ENCODE results near the gene MROH8. TPM values are rescaled to one million over a fixed set of nuclear protein-coding genes. Genes with fewer than 3 reads are reported as not detected.

The MROH8 gene
- total RNA-seq, 4 donors from 2014 or later, result 0.59 to 6.8 (median 2.3) TPM

DNA sequence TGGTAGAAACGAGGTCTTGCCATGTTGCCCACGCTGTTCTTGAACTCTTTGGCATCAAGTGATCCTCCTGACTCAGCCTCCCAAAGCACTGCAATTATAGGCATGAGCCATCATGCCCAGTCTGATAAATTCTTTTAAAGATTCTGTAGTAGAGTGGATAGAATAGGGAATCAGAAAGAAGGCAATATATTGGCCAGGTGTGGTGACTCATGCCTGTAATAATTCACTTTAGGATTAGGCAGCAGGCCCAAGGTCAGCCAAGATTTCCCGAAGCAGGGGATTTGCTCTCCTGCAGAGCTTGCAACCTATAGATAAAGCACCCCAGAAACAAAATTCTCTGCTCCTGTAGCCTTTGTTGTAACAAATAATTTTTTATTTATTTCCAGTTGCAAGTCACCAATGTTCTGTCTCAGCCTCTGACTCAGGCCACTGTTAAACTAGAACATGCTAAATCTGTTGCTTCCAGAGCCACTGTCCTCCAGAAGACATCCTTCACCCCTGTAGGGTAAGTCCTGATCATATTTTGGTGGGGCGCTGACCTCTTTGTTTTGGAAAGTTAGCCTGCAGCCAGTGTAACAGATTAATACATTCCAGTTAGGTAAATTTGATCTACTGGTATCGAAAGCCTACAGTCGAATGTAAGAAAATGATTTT is 30.4 kb upstream of the MROH8 start:
- no peak overlapping the region for H3K4me3 ChIP-seq (ENCODE audit: low read depth, poor library complexity, severe bottlenecking)
- no peak for TF ChIP-seq POLR2A (IDR thresholded peaks at IDR 0.05)
- TF ChIP-seq CTCF (IDR thresholded peaks at IDR 0.05), result no peak
- intact Hi-C loops (cut with DNase I; ENCODE audit: low total_unique reads), result no loop called here
- DNase-seq (ENCODE audit: low spot score in 2 of 2), result peak in 1 of 2 donors; percentile 13
- 67 to 73% methylated on average over 6 of the region's 6 CpGs for WGBS, 2 donors

DNA sequence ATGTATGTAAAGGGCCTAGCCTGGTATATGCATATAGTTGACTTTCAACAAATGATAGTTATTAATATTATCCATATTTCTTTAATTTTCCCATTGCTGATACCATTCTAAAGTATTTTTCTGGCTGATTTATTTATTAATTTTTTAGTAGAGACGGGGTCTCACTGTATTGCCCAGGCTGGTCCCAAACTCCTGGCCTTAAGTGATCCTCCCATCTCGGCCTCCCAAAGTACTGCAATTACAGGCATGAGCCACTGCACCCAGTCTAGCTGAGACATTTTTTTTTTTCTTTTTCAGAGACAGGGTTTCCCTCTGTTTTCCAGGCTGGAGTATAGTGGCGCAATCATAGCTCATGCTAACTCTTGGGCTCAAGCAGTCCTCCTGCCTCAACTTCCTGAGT is 29.8 kb upstream of the MROH8 start:
- 98 to 99% methylated on average over 3 of the region's 3 CpGs for WGBS, 2 donors
- DNase-seq (ENCODE audit: low spot score in 2 of 2), result peak in 1 of 2 donors; percentile 8
- TF ChIP-seq POLR2A (IDR thresholded peaks at IDR 0.05) (no peak), CTCF (IDR thresholded peaks at IDR 0.05) (no peak)
- no peak overlapping the region for H3K4me3 ChIP-seq (ENCODE audit: low read depth, poor library complexity, severe bottlenecking)
- intact Hi-C loops (cut with DNase I; ENCODE audit: low total_unique reads), result no loop called here

DNA sequence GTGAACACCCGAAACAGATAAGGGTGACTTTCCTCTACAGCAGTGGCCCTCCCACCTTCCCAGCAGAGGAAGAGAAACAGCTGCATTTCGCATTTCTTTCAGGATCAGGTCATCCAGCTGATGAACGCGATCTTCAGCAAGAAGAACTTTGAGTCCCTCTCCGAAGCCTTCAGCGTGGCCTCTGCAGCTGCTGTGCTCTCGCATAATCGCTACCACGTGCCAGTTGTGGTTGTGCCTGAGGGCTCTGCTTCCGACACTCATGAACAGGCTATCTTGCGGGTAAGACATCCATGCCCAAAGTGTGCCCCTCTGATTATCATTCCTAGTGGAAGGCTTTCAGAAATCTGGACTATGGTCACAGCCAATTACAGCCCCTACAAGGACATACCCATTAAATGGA is 27.8 kb upstream of the MROH8 start:
- 89 to 90% methylated on average over 11 of the region's 11 CpGs for WGBS, 2 donors
- peak in 1 of 2 donors; percentile 34 for DNase-seq (ENCODE audit: low spot score in 2 of 2)
- intact Hi-C loops (cut with DNase I; ENCODE audit: low total_unique reads), result no loop called here
- TF ChIP-seq POLR2A (IDR thresholded peaks at IDR 0.05) (no peak), CTCF (IDR thresholded peaks at IDR 0.05) (no peak)
- H3K4me3 ChIP-seq (ENCODE audit: low read depth, poor library complexity, severe bottlenecking), result no peak overlapping the region

DNA sequence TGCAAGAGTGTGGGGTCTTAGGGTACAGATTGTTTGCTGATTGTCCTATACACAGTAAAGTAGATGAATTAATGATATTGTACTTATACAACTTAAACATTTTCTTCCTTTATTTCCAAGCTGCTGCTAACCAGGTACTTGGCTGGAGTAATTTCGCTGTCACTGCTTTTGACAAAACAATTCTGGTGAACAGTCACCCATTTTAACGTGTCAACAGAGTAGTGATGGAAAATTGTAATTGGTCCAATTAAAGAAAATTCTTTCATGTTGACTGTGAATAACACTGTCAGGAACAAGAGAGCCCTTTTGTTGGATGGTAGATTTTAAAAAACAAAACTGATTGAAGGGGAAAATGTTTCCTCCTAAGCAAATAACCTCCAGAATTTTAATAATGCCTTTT is 26.4 kb upstream of the MROH8 start:
- 65 to 69% methylated on average over 2 of the region's 2 CpGs for WGBS, 2 donors
- intact Hi-C loops (cut with DNase I; ENCODE audit: low total_unique reads), result no loop called here
- DNase-seq (ENCODE audit: low spot score in 2 of 2), result no peak

GRCh38 chr20:37205130-37205529 is 25.8 kb upstream of the MROH8 start:
- WGBS, 2 donors, result 87 to 91% methylated on average over 6 of the region's 6 CpGs
- intact Hi-C loops (cut with DNase I; ENCODE audit: low total_unique reads), result no loop called here
- TF ChIP-seq CTCF (IDR thresholded peaks at IDR 0.05) (no peak), POLR2A (IDR thresholded peaks at IDR 0.05) (no peak)
- no peak for DNase-seq (ENCODE audit: low spot score in 2 of 2)
- H3K4me3 ChIP-seq (ENCODE audit: low read depth, poor library complexity, severe bottlenecking), result no peak overlapping the region

More for the DNA sequence above, 26.4 kb upstream of the MROH8 start:
- TF ChIP-seq CTCF (IDR thresholded peaks at IDR 0.05) (no peak), POLR2A (IDR thresholded peaks at IDR 0.05) (no peak)
- H3K4me3 ChIP-seq (ENCODE audit: low read depth, poor library complexity, severe bottlenecking), result no peak overlapping the region

- intact Hi-C loops (cut with DNase I; ENCODE audit: low total_unique reads), result no loop called here
- 66% methylated on average over 3 of the region's 3 CpGs for WGBS, 2 donors
- TF ChIP-seq CTCF (IDR thresholded peaks at IDR 0.05) (no peak), POLR2A (IDR thresholded peaks at IDR 0.05) (no peak)
- no peak for DNase-seq (ENCODE audit: low spot score in 2 of 2)
- H3K4me3 ChIP-seq (ENCODE audit: low read depth, poor library complexity, severe bottlenecking), result no peak overlapping the region
Observed at GRCh38 chr20:37204056-37204455, 24.7 kb upstream of the MROH8 start.
